ENCODE measurements around the gene ABCF3.
A peak's percentile ranks its signal among the peaks of the same experiment; 100 is the strongest.

GRCh38 chr3:184186184-184186901 lies at the start of gene ABCF3:
- TF ChIP-seq POLR2A (IDR thresholded peaks at IDR 0.05) (peak; percentile 52 to 79), CTCF (IDR thresholded peaks at IDR 0.05) (peak in 1 of 4 experiments; percentile 2)
